Gastrocnemius medialis (tissue), 4 donors: ENCODE data around the gene KRTAP29-1.
"Not testable (repeated sequence)": the region's sequence is repeated elsewhere in the genome, so short reads cannot be mapped to it uniquely, and the experiment has no call there.

Source experiments
- POLR2A ChIP-seq, 2 donors: fragments of 450-650 bp; IDR thresholded peaks; one replicate each; pipeline ENCODE4 v1.6.1; 2017; ENCODE audit warnings: antibody characterized with exemption in 2 of 2, mild to moderate bottlenecking in 2 of 2, moderate library complexity in 2 of 2
- TF ChIP-seq, protein P1 (sequence below), 5 experiments: fragments of 450-650 bp in 3 of 5; fragments of 200-600 bp in 2 of 5; sonication (generic) in 2 of 5; IDR thresholded peaks in 4 of 5; conservative IDR thresholded peaks in 1 of 5; 1 replicate in 4 of 5; 2 replicates in 1 of 5; pipeline ENCODE4 v1.5.1; 2016 to 2019; ENCODE audit warnings: antibody characterized with exemption in 5 of 5, mild to moderate bottlenecking in 3 of 5, moderate library complexity in 3 of 5

DNA sequence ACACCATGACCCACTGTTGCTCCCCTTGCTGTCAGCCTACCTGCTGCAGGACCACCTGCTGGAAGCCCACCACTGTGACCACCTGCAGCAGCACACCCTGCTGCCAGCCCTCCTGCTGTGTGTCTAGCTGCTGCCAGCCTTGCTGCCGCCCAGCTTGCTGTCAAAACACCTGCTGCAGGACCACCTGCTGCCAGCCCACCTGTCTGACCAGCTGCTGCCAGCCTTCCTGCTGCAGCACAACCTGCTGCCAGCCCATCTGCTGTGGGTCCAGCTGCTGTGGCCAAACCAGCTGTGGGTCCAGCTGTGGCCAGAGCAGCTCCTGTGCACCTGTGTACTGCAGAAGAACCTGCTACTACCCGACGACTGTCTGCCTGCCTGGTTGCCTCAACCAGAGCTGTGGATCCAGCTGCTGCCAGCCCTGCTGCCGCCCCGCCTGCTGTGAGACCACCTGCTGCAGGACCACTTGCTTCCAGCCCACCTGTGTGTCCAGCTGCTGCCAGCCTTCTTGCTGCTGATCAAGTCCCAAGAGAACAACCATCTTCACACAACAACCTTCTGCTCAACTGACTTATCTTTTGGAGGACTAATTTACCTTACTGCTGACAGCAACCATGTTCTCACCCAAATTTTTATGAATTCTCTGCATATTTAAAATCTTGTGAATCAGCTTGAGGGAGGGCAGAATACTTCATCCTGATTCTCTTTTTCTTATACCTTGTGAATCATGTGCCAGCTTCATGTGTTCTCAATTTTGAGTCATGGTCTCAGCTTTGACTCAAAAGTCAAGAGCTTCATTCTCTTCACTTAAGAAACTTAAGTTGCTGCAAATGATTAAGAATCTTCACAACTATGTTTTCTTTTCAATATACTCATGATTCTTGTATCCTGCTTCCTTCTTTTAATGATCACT, 47.0 kb downstream of the KRTAP29-1 start, which contains the start of gene KRTAP9-9:
- TF ChIP-seq, protein P1, sequence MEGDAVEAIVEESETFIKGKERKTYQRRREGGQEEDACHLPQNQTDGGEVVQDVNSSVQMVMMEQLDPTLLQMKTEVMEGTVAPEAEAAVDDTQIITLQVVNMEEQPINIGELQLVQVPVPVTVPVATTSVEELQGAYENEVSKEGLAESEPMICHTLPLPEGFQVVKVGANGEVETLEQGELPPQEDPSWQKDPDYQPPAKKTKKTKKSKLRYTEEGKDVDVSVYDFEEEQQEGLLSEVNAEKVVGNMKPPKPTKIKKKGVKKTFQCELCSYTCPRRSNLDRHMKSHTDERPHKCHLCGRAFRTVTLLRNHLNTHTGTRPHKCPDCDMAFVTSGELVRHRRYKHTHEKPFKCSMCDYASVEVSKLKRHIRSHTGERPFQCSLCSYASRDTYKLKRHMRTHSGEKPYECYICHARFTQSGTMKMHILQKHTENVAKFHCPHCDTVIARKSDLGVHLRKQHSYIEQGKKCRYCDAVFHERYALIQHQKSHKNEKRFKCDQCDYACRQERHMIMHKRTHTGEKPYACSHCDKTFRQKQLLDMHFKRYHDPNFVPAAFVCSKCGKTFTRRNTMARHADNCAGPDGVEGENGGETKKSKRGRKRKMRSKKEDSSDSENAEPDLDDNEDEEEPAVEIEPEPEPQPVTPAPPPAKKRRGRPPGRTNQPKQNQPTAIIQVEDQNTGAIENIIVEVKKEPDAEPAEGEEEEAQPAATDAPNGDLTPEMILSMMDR (IDR thresholded peaks at IDR 0.05 in 4 of 5, conservative IDR thresholded peaks at IDR 0.05 in 1 of 5) = not testable (repeated sequence)
- TF ChIP-seq POLR2A (IDR thresholded peaks at IDR 0.05) = not testable (repeated sequence)
